ENCODE results near the gene CXCL14.

CXCL14 gene

GRCh38 chr5:135578685-135579341 is at the start of gene CXCL14:
CXCL14 (minus strand) TSS chr5:135578991; CDS start chr5:135578778, 213 bp downstream.
- DNase-seq: no peak

GRCh38 chr5:135626636-135627035 is 47.8 kb upstream of the CXCL14 start:
- no peak for DNase-seq

- no peak for DNase-seq
Measured at GRCh38 chr5:135625961-135626360, 47.2 kb upstream of the CXCL14 start.

GRCh38 chr5:135625486-135625885 is 46.7 kb upstream of the CXCL14 start:
- DNase-seq: no peak

GRCh38 chr5:135625061-135625460 is 46.3 kb upstream of the CXCL14 start:
- DNase-seq: no peak

GRCh38 chr5:135623186-135623715 is 44.5 kb upstream of the CXCL14 start:
- DNase-seq: no peak

GRCh38 chr5:135615581-135616260 is 36.9 kb upstream of the CXCL14 start:
- DNase-seq: no peak

GRCh38 chr5:135615171-135615570 is 36.4 kb upstream of the CXCL14 start:
- no peak for DNase-seq

GRCh38 chr5:135609981-135610380 is 31.2 kb upstream of the CXCL14 start:
- no peak for DNase-seq

- no peak for DNase-seq
Measured at GRCh38 chr5:135608761-135609443, 30.1 kb upstream of the CXCL14 start.

- no peak for DNase-seq
Measured at GRCh38 chr5:135608361-135608760, 29.6 kb upstream of the CXCL14 start.

GRCh38 chr5:135606431-135606830 is 27.6 kb upstream of the CXCL14 start:
- DNase-seq: no peak

GRCh38 chr5:135605221-135605620 is 26.4 kb upstream of the CXCL14 start:
- no peak for DNase-seq

- DNase-seq: no peak
Measured at GRCh38 chr5:135604056-135604455, 25.3 kb upstream of the CXCL14 start.

- DNase-seq: no peak
Measured at GRCh38 chr5:135602882-135603721, 24.3 kb upstream of the CXCL14 start.

GRCh38 chr5:135601466-135601865 is 22.7 kb upstream of the CXCL14 start:
- no peak for DNase-seq

- DNase-seq: no peak
Measured at GRCh38 chr5:135600971-135601381, 22.2 kb upstream of the CXCL14 start.

GRCh38 chr5:135600152-135600570 is 21.4 kb upstream of the CXCL14 start:
- no peak for DNase-seq

- no peak for DNase-seq
Measured at GRCh38 chr5:135599421-135600151, 20.8 kb upstream of the CXCL14 start.

- DNase-seq: no peak
Measured at GRCh38 chr5:135598691-135599395, 20.1 kb upstream of the CXCL14 start.

GRCh38 chr5:135596788-135597187 is 18.0 kb upstream of the CXCL14 start:
- no peak for DNase-seq

Data from NCI-H2171 (cell line).